PC-9 (cell line): Measurements from ENCODE around the gene MOBP.

ENCODE experiments used
- CTCF ChIP-seq: fragments of 200-600 bp; sonication (generic); conservative IDR thresholded peaks from 2 replicates; pipeline ENCODE4 v1.6.1; 2017; ENCODE audit warnings: mixed run types, antibody characterized with exemption, mild to moderate bottlenecking, moderate library complexity
- EZH2 ChIP-seq: fragments of 200-600 bp; sonication (generic); IDR thresholded peaks from 2 replicates; pipeline ENCODE4 v1.8.0; 2017; ENCODE audit warnings: antibody characterized with exemption, low read depth

- no peak for TF ChIP-seq EZH2
- TF ChIP-seq CTCF, result no peak
These were observed at the start of gene MOBP for GRCh38 chr3:39467394-39468107.
